ENCODE data around the gene XKR7.

- TF ChIP-seq CTCF (conservative IDR thresholded peaks at IDR 0.05; ENCODE audit: low read depth, low read length) (no peak), EZH2 (IDR thresholded peaks at IDR 0.05; ENCODE audit: low read length, unreplicated experiment) (no peak), EZH2phosphoT487 (IDR thresholded peaks at IDR 0.05; ENCODE audit: borderline replicate concordance, low read length) (no peak)
Measured at GRCh38 chr20:31969991-31970390, 2.0 kb downstream of the XKR7 start.

All from PC-3 (cell line).